Astrocyte (in vitro differentiated cells and primary cell): Measurements from ENCODE around the gene GLT1D1.
"Not testable (repeated sequence)": the region's sequence is repeated elsewhere in the genome, so short reads cannot be mapped to it uniquely, and the experiment has no call there.

ENCODE experiments used
- EZH2 ChIP-seq: IDR thresholded peaks from 2 replicates; pipeline ENCODE4 v1.6.1; 2012; ENCODE audit warnings: mild to moderate bottlenecking, low read length, inconsistent platforms; ENCODE audit not compliant: insufficient read depth
- TF ChIP-seq, protein P1 (sequence below): IDR thresholded peaks from 2 replicates; pipeline ENCODE4 v1.5.1; 2011; ENCODE audit warnings: low read depth, mild to moderate bottlenecking, inconsistent platforms, low read length, moderate library complexity; ENCODE audit not compliant: insufficient read depth

GRCh38 chr12:128839885-128840284 lies 13.4 kb upstream of the GLT1D1 start:
- TF ChIP-seq, protein P1, sequence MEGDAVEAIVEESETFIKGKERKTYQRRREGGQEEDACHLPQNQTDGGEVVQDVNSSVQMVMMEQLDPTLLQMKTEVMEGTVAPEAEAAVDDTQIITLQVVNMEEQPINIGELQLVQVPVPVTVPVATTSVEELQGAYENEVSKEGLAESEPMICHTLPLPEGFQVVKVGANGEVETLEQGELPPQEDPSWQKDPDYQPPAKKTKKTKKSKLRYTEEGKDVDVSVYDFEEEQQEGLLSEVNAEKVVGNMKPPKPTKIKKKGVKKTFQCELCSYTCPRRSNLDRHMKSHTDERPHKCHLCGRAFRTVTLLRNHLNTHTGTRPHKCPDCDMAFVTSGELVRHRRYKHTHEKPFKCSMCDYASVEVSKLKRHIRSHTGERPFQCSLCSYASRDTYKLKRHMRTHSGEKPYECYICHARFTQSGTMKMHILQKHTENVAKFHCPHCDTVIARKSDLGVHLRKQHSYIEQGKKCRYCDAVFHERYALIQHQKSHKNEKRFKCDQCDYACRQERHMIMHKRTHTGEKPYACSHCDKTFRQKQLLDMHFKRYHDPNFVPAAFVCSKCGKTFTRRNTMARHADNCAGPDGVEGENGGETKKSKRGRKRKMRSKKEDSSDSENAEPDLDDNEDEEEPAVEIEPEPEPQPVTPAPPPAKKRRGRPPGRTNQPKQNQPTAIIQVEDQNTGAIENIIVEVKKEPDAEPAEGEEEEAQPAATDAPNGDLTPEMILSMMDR: not testable (repeated sequence)
- not testable (repeated sequence) for TF ChIP-seq EZH2
